Measurements from ENCODE around the gene RRBP1.
A peak's percentile ranks its signal among the peaks of the same experiment; 100 is the strongest.

The RRBP1 gene

GRCh38 chr20:17609811-17610377 is 72.1 kb downstream of the RRBP1 start:
- no peak for DNase-seq (ENCODE audit: low spot score)

- no peak for DNase-seq (ENCODE audit: low spot score)
Observed at GRCh38 chr20:17608701-17609497, 73.1 kb downstream of the RRBP1 start.

- DNase-seq (ENCODE audit: low spot score) = peak; percentile 59
Observed at GRCh38 chr20:17606001-17606400, 76.0 kb downstream of the RRBP1 start.

- no peak for DNase-seq (ENCODE audit: low spot score)
Observed at GRCh38 chr20:17605131-17605660, 76.8 kb downstream of the RRBP1 start.

- no peak for DNase-seq (ENCODE audit: low spot score)
Observed at GRCh38 chr20:17602493-17602892, 79.5 kb downstream of the RRBP1 start.

GRCh38 chr20:17601957-17602356 is 80.1 kb downstream of the RRBP1 start:
- DNase-seq (ENCODE audit: low spot score) = no peak

- no peak for DNase-seq (ENCODE audit: low spot score)
Observed at GRCh38 chr20:17598013-17598550, 84.0 kb downstream of the RRBP1 start.

GRCh38 chr20:17595856-17596255 is 86.2 kb downstream of the RRBP1 start:
- DNase-seq (ENCODE audit: low spot score) = no peak

GRCh38 chr20:17594443-17594842 is 87.6 kb downstream of the RRBP1 start:
- no peak for DNase-seq (ENCODE audit: low spot score)

GRCh38 chr20:17593902-17594301 is 88.1 kb downstream of the RRBP1 start:
- no peak for DNase-seq (ENCODE audit: low spot score)

GRCh38 chr20:17590245-17590644 is 91.8 kb downstream of the RRBP1 start:
- no peak for DNase-seq (ENCODE audit: low spot score)

- DNase-seq (ENCODE audit: low spot score) = no peak
Observed at GRCh38 chr20:17589161-17589834, 92.7 kb downstream of the RRBP1 start.

- DNase-seq (ENCODE audit: low spot score) = no peak
Observed at GRCh38 chr20:17587824-17588223, 94.2 kb downstream of the RRBP1 start.

GRCh38 chr20:17587148-17587547 is 94.9 kb downstream of the RRBP1 start:
- DNase-seq (ENCODE audit: low spot score) = no peak

- DNase-seq (ENCODE audit: low spot score) = no peak
Observed at GRCh38 chr20:17586250-17586649, 95.8 kb downstream of the RRBP1 start.

GRCh38 chr20:17584689-17585088 is 97.4 kb downstream of the RRBP1 start:
- DNase-seq (ENCODE audit: low spot score) = no peak

GRCh38 chr20:17583126-17583525 is 98.9 kb downstream of the RRBP1 start:
- no peak for DNase-seq (ENCODE audit: low spot score)

GRCh38 chr20:17580895-17581294 is 101.1 kb downstream of the RRBP1 start:
- DNase-seq (ENCODE audit: low spot score) = no peak

- DNase-seq (ENCODE audit: low spot score) = no peak
Observed at GRCh38 chr20:17579369-17580039, 102.5 kb downstream of the RRBP1 start.

GRCh38 chr20:17576215-17576614 is 105.8 kb downstream of the RRBP1 start:
- no peak for DNase-seq (ENCODE audit: low spot score)

- no peak for DNase-seq (ENCODE audit: low spot score)
Observed at GRCh38 chr20:17573463-17573862, 108.6 kb downstream of the RRBP1 start.

- no peak for DNase-seq (ENCODE audit: low spot score)
Observed at GRCh38 chr20:17572034-17572638, 109.9 kb downstream of the RRBP1 start.
